ENCODE measurements around the gene CHSY1. TPM values are rescaled to one million over a fixed set of nuclear protein-coding genes. Genes with fewer than 3 reads are reported as not detected.

CHSY1 gene
- total and polyA plus RNA-seq, 7 experiments from 2014 or later: 0.78 to 47.0 (median 8.9) TPM

GRCh38 chr15:101132390-101133180 is 119.3 kb downstream of the CHSY1 start:
- POLR2A ChIA-PET: no interaction called here
- DNase-seq (no peak), ATAC-seq (no peak)
- no peaks in the 10 kb centered on the region for H3K27me3 ChIP-seq (ENCODE audit: control insufficient read depth in 2 of 2, insufficient read depth in 2 of 2, low read length in 2 of 2)
- Mint-ChIP-seq H3K27ac (peak overlapping the region in 1 of 9 donors; percentile 30), H3K9me3 (peaks cover 0 to 11% (median 4%) of the 10 kb centered on the region in 11 donors), H3K27me3 (peaks cover 0 to 6% (median 0%) of the 10 kb centered on the region in 5 donors), H3K36me3 (peaks cover 0 to 19% (median 0%) of the 10 kb centered on the region in 5 donors), H3K4me3 (no peak overlapping the region), H3K4me1 (peaks cover 21 to 52% (median 35%) of the 10 kb centered on the region in 7 donors)
- H3K4me3 ChIP-seq (ENCODE audit: low read length): no peak overlapping the region
- no peaks in the 10 kb centered on the region for H3K9me3 ChIP-seq (ENCODE audit: control insufficient read depth in 2 of 3, low read length in 3 of 3)
- intact Hi-C loops (cut with micrococcal nuclease): no loop called here
- peaks cover 10 to 13% of the 10 kb centered on the region in 2 donors for H3K4me1 ChIP-seq (ENCODE audit: control insufficient read depth in 2 of 2, insufficient read depth in 2 of 2, low read length in 2 of 2)
- no peak overlapping the region for H3K27ac ChIP-seq (ENCODE audit: low read depth, low read length)
- CTCF ChIA-PET: no interaction called here
- H3K36me3 ChIP-seq (ENCODE audit: control insufficient read depth in 2 of 3, insufficient read depth in 3 of 3, low read length in 3 of 3): no peaks in the 10 kb centered on the region

- H3K4me1 Mint-ChIP-seq: peaks cover 21 to 52% (median 35%) of the 10 kb centered on the region in 7 donors
- H3K27ac ChIP-seq (ENCODE audit: low read depth, low read length): no peak overlapping the region
- ATAC-seq: no peak
- ChIA-PET CTCF (no interaction called here), POLR2A (no interaction called here)
- H3K36me3 Mint-ChIP-seq: peaks cover 0 to 20% (median 0%) of the 10 kb centered on the region in 5 donors
- no peak for DNase-seq
- no peaks in the 10 kb centered on the region for H3K36me3 ChIP-seq (ENCODE audit: control insufficient read depth in 2 of 3, insufficient read depth in 3 of 3, low read length in 3 of 3)
- H3K9me3 Mint-ChIP-seq: peaks cover 0 to 11% (median 4%) of the 10 kb centered on the region in 11 donors
- H3K27ac Mint-ChIP-seq: peak overlapping the region in 3 of 9 donors; percentile 3 to 53 (median 44)
- H3K4me3 Mint-ChIP-seq: no peak overlapping the region
- H3K27me3 Mint-ChIP-seq: peaks cover 0 to 6% (median 0%) of the 10 kb centered on the region in 5 donors
- H3K27me3 ChIP-seq (ENCODE audit: control insufficient read depth in 2 of 2, insufficient read depth in 2 of 2, low read length in 2 of 2): no peaks in the 10 kb centered on the region
- H3K4me3 ChIP-seq (ENCODE audit: low read length): no peak overlapping the region
- intact Hi-C loops (cut with micrococcal nuclease): no loop called here
- H3K9me3 ChIP-seq (ENCODE audit: control insufficient read depth in 2 of 3, low read length in 3 of 3): no peaks in the 10 kb centered on the region
- H3K4me1 ChIP-seq (ENCODE audit: control insufficient read depth in 2 of 2, insufficient read depth in 2 of 2, low read length in 2 of 2): peaks cover 14 to 15% of the 10 kb centered on the region in 2 donors
These were observed 120.1 kb downstream of the CHSY1 start for GRCh38 chr15:101131489-101132389.

- intact Hi-C loops (cut with micrococcal nuclease): loop anchor here in 1 of 2 donors (5.0 kb wide), 1 partner anchor 37 kb away; no protein-coding TSS in a partner anchor
- ATAC-seq: no peak
These were observed 121.9 kb downstream of the CHSY1 start for GRCh38 chr15:101129851-101130380.

GRCh38 chr15:101128221-101129015 is 123.4 kb downstream of the CHSY1 start:
- H3K4me1 ChIP-seq (ENCODE audit: control insufficient read depth in 2 of 2, insufficient read depth in 2 of 2, low read length in 2 of 2): peaks cover 24 to 25% of the 10 kb centered on the region in 2 donors
- H3K4me3 ChIP-seq (ENCODE audit: low read length): no peak overlapping the region
- Mint-ChIP-seq H3K4me1 (peaks cover 27 to 61% (median 37%) of the 10 kb centered on the region in 7 donors), H3K27ac (peak overlapping the region in 6 of 9 donors; percentile 77 to 98 (median 92)), H3K9me3 (peaks cover 0 to 8% (median 0%) of the 10 kb centered on the region in 11 donors), H3K36me3 (peaks cover 0 to 24% (median 0%) of the 10 kb centered on the region in 5 donors), H3K4me3 (peak overlapping the region in 3 of 10 donors; percentile 73 to 84 (median 79)), H3K27me3 (peaks cover 0 to 6% (median 0%) of the 10 kb centered on the region in 5 donors)
- POLR2A ChIA-PET: no interaction called here
- DNase-seq (no peak), ATAC-seq (no peak)
- no peak overlapping the region for H3K27ac ChIP-seq (ENCODE audit: low read depth, low read length)
- H3K36me3 ChIP-seq (ENCODE audit: control insufficient read depth in 2 of 3, insufficient read depth in 3 of 3, low read length in 3 of 3): no peaks in the 10 kb centered on the region
- intact Hi-C loops (cut with micrococcal nuclease): loop anchor here in 1 of 2 donors (5.0 kb wide), 1 partner anchor 39 kb away; no protein-coding TSS in a partner anchor
- CTCF ChIA-PET: no interaction called here
- no peaks in the 10 kb centered on the region for H3K27me3 ChIP-seq (ENCODE audit: control insufficient read depth in 2 of 2, insufficient read depth in 2 of 2, low read length in 2 of 2)
- no peaks in the 10 kb centered on the region for H3K9me3 ChIP-seq (ENCODE audit: control insufficient read depth in 2 of 3, low read length in 3 of 3)

More at GRCh38 chr15:101129851-101130380, 121.9 kb downstream of the CHSY1 start:
- CTCF ChIA-PET: no interaction called here
- Mint-ChIP-seq H3K27me3 (peaks cover 0 to 6% (median 0%) of the 10 kb centered on the region in 5 donors), H3K27ac (peak overlapping the region in 2 of 9 donors; percentile 92 to 98), H3K36me3 (peaks cover 0 to 17% (median 0%) of the 10 kb centered on the region in 5 donors), H3K4me3 (no peak overlapping the region), H3K4me1 (peaks cover 25 to 51% (median 33%) of the 10 kb centered on the region in 7 donors), H3K9me3 (peaks cover 0 to 11% (median 4%) of the 10 kb centered on the region in 11 donors)
- Histone ChIP-seq H3K36me3 (ENCODE audit: control insufficient read depth in 2 of 3, insufficient read depth in 3 of 3, low read length in 3 of 3) (no peaks in the 10 kb centered on the region), H3K4me3 (ENCODE audit: low read length) (no peak overlapping the region), H3K9me3 (ENCODE audit: control insufficient read depth in 2 of 3, low read length in 3 of 3) (no peaks in the 10 kb centered on the region), H3K27ac (ENCODE audit: low read depth, low read length) (no peak overlapping the region), H3K4me1 (ENCODE audit: control insufficient read depth in 2 of 2, insufficient read depth in 2 of 2, low read length in 2 of 2) (peaks cover 24 to 25% of the 10 kb centered on the region in 2 donors), H3K27me3 (ENCODE audit: control insufficient read depth in 2 of 2, insufficient read depth in 2 of 2, low read length in 2 of 2) (no peaks in the 10 kb centered on the region)
- DNase-seq: no peak
- POLR2A ChIA-PET: no interaction called here

- Histone ChIP-seq H3K4me1 (ENCODE audit: control insufficient read depth in 2 of 2, insufficient read depth in 2 of 2, low read length in 2 of 2) (peaks cover 24 to 25% of the 10 kb centered on the region in 2 donors), H3K9me3 (ENCODE audit: control insufficient read depth in 2 of 3, low read length in 3 of 3) (no peaks in the 10 kb centered on the region), H3K36me3 (ENCODE audit: control insufficient read depth in 2 of 3, insufficient read depth in 3 of 3, low read length in 3 of 3) (no peaks in the 10 kb centered on the region), H3K27ac (ENCODE audit: low read depth, low read length) (peak overlapping the region; percentile 43), H3K4me3 (ENCODE audit: low read length) (peak overlapping the region; percentile 5), H3K27me3 (ENCODE audit: control insufficient read depth in 2 of 2, insufficient read depth in 2 of 2, low read length in 2 of 2) (no peaks in the 10 kb centered on the region)
- Mint-ChIP-seq H3K9me3 (peaks cover 0 to 8% (median 0%) of the 10 kb centered on the region in 11 donors), H3K27me3 (peaks cover 0 to 6% (median 0%) of the 10 kb centered on the region in 5 donors), H3K36me3 (peaks cover 0 to 27% (median 0%) of the 10 kb centered on the region in 5 donors), H3K27ac (peak overlapping the region; percentile 77 to 98 (median 92)), H3K4me1 (peaks cover 30 to 68% (median 38%) of the 10 kb centered on the region in 7 donors), H3K4me3 (peak overlapping the region; percentile 8 to 84 (median 66))
- intact Hi-C loops (cut with micrococcal nuclease): loop anchor here in 1 of 2 donors (2.0 to 5.0 kb wide), 3 partner anchors 40 to 115 kb away; no protein-coding TSS in a partner anchor
- CTCF ChIA-PET: no interaction called here
- DNase-seq: peak in 6 of 9 donors; percentile 17 to 43 (median 24)
- POLR2A ChIA-PET: no interaction called here
- peak; percentile 56 for ATAC-seq
These were observed 124.3 kb downstream of the CHSY1 start for GRCh38 chr15:101127506-101128076.

Data from naive thymus-derived CD4-positive, alpha-beta T cell (primary cell).